T-helper 2 cell (primary cell): ENCODE results near the gene SPDL1.
"Not testable (repeated sequence)": the region's sequence is repeated elsewhere in the genome, so short reads cannot be mapped to it uniquely, and the experiment has no call there.

Source experiments
- DNase-seq, 5 experiments: peaks; one replicate each; pipeline versions ENCODE4 v3.0.0 to v3.0.0-alpha.2; 2012 to 2022

Gene SPDL1

GRCh38 chr5:169574134-169574646 lies 9.4 kb upstream of the SPDL1 start:
- no peak for DNase-seq

- DNase-seq: no peak
These were observed 7.4 kb upstream of the SPDL1 start for GRCh38 chr5:169576181-169576598.

GRCh38 chr5:169577951-169578350 lies 5.6 kb upstream of the SPDL1 start:
- peak in 1 of 5 experiments; percentile 13 for DNase-seq

GRCh38 chr5:169580964-169581363 lies 2.6 kb upstream of the SPDL1 start:
- DNase-seq: no peak

GRCh38 chr5:169581580-169582227 lies 1.9 kb upstream of the SPDL1 start:
- peak in 4 of 5 experiments; percentile 19 to 60 (median 28) for DNase-seq

GRCh38 chr5:169583101-169583423 lies 511 bp upstream of the SPDL1 start:
- no peak for DNase-seq

GRCh38 chr5:169584998-169585451 lies 1.5 kb downstream of the SPDL1 start:
- no peak for DNase-seq

GRCh38 chr5:169590602-169591001 lies 7.0 kb downstream of the SPDL1 start:
- no peak for DNase-seq

- DNase-seq: no peak
These were observed 8.1 kb downstream of the SPDL1 start for GRCh38 chr5:169591636-169592035.

- no peak for DNase-seq
These were observed 9.5 kb downstream of the SPDL1 start for GRCh38 chr5:169592937-169593650.

GRCh38 chr5:169595172-169595820 lies 11.7 kb downstream of the SPDL1 start:
- no peak for DNase-seq

GRCh38 chr5:169599451-169599850 lies 15.9 kb downstream of the SPDL1 start:
- no peak for DNase-seq

GRCh38 chr5:169602535-169602934 lies 19.0 kb downstream of the SPDL1 start:
- no peak for DNase-seq

GRCh38 chr5:169606279-169606678 lies 22.7 kb downstream of the SPDL1 start:
- no peak for DNase-seq

- no peak for DNase-seq
These were observed 24.3 kb downstream of the SPDL1 start for GRCh38 chr5:169607882-169608281.

GRCh38 chr5:169609716-169610115 lies 26.1 kb downstream of the SPDL1 start:
- no peak for DNase-seq

- DNase-seq: no peak
These were observed 27.0 kb downstream of the SPDL1 start for GRCh38 chr5:169610606-169611005.

- DNase-seq: no peak
These were observed 32.0 kb downstream of the SPDL1 start for GRCh38 chr5:169615561-169615960.

GRCh38 chr5:169624307-169624706 lies 40.7 kb downstream of the SPDL1 start:
- DNase-seq: not testable (repeated sequence)

- DNase-seq: no peak
These were observed 43.2 kb downstream of the SPDL1 start for GRCh38 chr5:169626779-169627178.

GRCh38 chr5:169627551-169627950 lies 44.0 kb downstream of the SPDL1 start:
- no peak for DNase-seq

GRCh38 chr5:169628892-169629291 lies 45.3 kb downstream of the SPDL1 start:
- no peak for DNase-seq

- DNase-seq: peak in 1 of 5 experiments; percentile 58
These were observed 46.4 kb downstream of the SPDL1 start for GRCh38 chr5:169629847-169630548.
